ENCODE data around the gene ARHGAP6.

ARHGAP6 gene

DNA sequence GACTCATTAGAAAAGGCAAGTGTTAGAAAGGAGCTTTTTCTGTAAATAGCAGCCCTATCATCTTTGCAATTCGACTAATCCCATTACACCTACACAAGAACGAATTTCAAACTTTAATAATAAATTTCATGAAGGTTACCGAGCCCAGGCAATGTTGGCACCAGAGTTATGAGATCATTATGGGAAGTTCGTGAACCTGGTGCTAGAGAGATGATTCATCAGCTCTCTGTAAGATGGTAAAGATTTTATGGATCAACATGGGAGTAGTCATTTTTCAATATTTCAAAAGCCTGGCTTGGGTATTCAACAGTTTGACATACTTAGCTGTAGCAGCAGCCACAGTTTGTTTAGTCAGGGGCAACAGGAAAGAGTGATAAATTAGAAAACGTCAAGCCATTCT is 336.7 kb downstream of the ARHGAP6 start:
- H3K36me3 ChIP-seq (ENCODE audit: insufficient read depth, low read length), result no peaks in the 10 kb centered on the region
- no peak overlapping the region for H3K9ac ChIP-seq (ENCODE audit: insufficient read length)
- no peak overlapping the region for H3K4me3 ChIP-seq
- no peak for TF ChIP-seq POLR2AphosphoS5 (IDR thresholded peaks at IDR 0.05; ENCODE audit: borderline replicate concordance, low read depth, low read length)
- TF ChIP-seq FOXP2 (optimal IDR thresholded peaks at IDR 0.05; ENCODE audit: control extremely low read depth, extremely low read length, insufficient read depth), result no peak
- no peak for TF ChIP-seq EZH2 (IDR thresholded peaks at IDR 0.05)
- no peaks in the 10 kb centered on the region for H3K9me3 ChIP-seq (ENCODE audit: low read depth, low read length)
- H3K27ac ChIP-seq, result no peak overlapping the region
- DNase-seq (ENCODE audit: low read depth, low spot score), result no peak

DNA sequence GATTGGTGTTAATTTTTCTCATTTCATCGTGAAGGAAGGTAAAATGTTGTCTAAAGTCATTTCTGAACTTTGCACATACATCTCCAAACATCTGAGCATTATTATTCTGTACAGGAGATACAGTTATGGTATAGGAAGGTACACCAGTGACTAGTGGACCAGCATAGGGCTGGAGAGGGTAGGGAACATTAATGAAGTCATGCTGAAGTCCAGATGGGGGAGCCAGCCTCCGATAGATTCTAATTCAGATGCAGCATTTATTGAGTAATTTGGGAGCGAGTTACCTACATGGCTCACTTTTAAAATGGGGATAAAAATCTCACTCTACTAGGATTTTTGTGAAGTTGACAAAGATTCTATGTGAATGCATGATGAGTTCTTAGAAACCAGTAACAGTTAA is 337.6 kb downstream of the ARHGAP6 start:
- no peaks in the 10 kb centered on the region for H3K36me3 ChIP-seq (ENCODE audit: insufficient read depth, low read length)
- no peak overlapping the region for H3K4me3 ChIP-seq
- no peak overlapping the region for H3K27ac ChIP-seq
- TF ChIP-seq POLR2AphosphoS5 (IDR thresholded peaks at IDR 0.05; ENCODE audit: borderline replicate concordance, low read depth, low read length) (no peak), FOXP2 (optimal IDR thresholded peaks at IDR 0.05; ENCODE audit: control extremely low read depth, extremely low read length, insufficient read depth) (no peak), EZH2 (IDR thresholded peaks at IDR 0.05) (no peak)
- H3K9ac ChIP-seq (ENCODE audit: insufficient read length), result no peak overlapping the region
- H3K9me3 ChIP-seq (ENCODE audit: low read depth, low read length), result no peaks in the 10 kb centered on the region
- DNase-seq (ENCODE audit: low read depth, low spot score), result no peak

DNA sequence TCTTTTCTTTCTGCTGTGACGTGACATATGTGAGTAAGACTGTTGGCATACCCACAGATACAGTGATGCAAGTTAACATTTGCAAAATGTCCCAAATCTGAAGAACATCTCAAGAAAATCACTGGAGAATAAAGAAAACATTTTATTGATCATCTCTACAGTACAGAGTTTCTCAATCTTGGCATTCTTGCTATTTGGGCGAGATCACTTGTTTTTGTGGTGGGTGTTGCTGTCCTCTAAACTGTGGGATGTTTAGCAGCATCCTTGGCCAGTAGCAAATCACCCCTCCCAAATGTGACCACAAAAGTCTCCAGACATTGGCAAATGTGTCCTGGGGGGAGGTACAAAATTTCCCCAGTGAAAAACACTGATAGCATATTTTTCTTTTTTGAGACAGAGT is 343.7 kb downstream of the ARHGAP6 start:
- Histone ChIP-seq H3K4me3 (no peak overlapping the region), H3K36me3 (ENCODE audit: insufficient read depth, low read length) (no peaks in the 10 kb centered on the region), H3K9ac (ENCODE audit: insufficient read length) (no peak overlapping the region), H3K9me3 (ENCODE audit: low read depth, low read length) (no peaks in the 10 kb centered on the region), H3K27ac (no peak overlapping the region)
- no peak for TF ChIP-seq EZH2 (IDR thresholded peaks at IDR 0.05)
- TF ChIP-seq POLR2AphosphoS5 (IDR thresholded peaks at IDR 0.05; ENCODE audit: borderline replicate concordance, low read depth, low read length), result no peak
- no peak for TF ChIP-seq FOXP2 (optimal IDR thresholded peaks at IDR 0.05; ENCODE audit: control extremely low read depth, extremely low read length, insufficient read depth)
- no peak for DNase-seq (ENCODE audit: low read depth, low spot score)

DNA sequence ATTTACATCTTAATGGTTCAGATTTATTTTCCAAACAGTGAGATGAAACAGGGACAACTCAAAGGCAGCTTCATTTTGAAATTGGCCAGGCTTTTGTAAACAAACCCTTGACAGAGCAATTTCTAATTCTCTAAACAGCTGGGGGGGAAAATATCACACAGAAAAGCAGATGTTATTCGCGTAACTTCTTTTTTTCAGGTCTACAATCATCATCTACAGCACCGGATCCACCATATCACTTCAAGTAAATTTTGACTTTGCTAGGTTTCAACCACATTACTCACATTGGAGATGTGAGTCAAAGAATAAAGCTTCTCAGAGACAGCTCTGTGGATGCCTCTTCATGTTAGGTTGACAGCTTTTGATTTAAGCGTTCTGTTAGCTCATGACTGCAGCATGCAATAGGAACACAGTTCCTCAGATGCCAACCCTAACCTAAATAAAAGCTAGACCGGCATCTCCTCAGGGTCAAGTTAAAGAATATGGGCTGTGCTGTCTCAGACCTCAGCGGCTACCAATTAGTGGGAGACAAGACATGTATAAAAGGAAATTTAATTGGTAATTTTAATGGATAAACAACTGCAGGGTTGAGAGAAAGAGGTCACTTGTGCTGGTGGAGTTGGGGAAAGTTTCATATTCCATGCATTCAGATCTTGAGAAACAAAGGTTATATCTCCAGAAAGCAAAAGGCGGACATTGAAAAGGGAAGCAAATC is 345.8 kb downstream of the ARHGAP6 start:
- DNase-seq (ENCODE audit: low read depth, low spot score), result no peak
- TF ChIP-seq EZH2 (IDR thresholded peaks at IDR 0.05) (no peak), FOXP2 (optimal IDR thresholded peaks at IDR 0.05; ENCODE audit: control extremely low read depth, extremely low read length, insufficient read depth) (no peak), POLR2AphosphoS5 (IDR thresholded peaks at IDR 0.05; ENCODE audit: borderline replicate concordance, low read depth, low read length) (no peak)
- Histone ChIP-seq H3K9me3 (ENCODE audit: low read depth, low read length) (no peaks in the 10 kb centered on the region), H3K36me3 (ENCODE audit: insufficient read depth, low read length) (no peaks in the 10 kb centered on the region), H3K27ac (no peak overlapping the region), H3K9ac (ENCODE audit: insufficient read length) (no peak overlapping the region), H3K4me3 (no peak overlapping the region)

DNA sequence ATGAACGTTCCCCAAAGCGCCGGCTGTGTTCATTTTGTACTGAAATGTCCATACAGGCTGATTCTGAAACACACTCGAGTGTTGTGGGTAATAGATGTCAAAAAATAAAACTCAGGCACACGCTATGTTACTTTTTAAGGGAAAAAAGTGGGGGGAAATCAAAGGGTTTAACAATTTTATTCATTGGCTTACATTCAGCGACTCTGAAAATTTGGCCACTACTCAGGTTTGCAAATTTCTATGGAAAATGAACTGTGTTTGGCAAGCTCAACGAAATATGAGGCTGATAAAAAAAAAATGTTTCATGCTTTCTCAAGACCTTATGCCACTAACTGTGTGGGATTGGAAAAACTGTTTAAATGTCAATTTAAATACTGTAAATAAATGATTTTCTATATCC is 354.0 kb downstream of the ARHGAP6 start:
- no peak for TF ChIP-seq FOXP2 (optimal IDR thresholded peaks at IDR 0.05; ENCODE audit: control extremely low read depth, extremely low read length, insufficient read depth)
- no peak for TF ChIP-seq POLR2AphosphoS5 (IDR thresholded peaks at IDR 0.05; ENCODE audit: borderline replicate concordance, low read depth, low read length)
- TF ChIP-seq EZH2 (IDR thresholded peaks at IDR 0.05), result no peak
- H3K36me3 ChIP-seq (ENCODE audit: insufficient read depth, low read length), result no peaks in the 10 kb centered on the region
- no peaks in the 10 kb centered on the region for H3K9me3 ChIP-seq (ENCODE audit: low read depth, low read length)
- H3K4me3 ChIP-seq, result no peak overlapping the region
- no peak overlapping the region for H3K9ac ChIP-seq (ENCODE audit: insufficient read length)
- no peak overlapping the region for H3K27ac ChIP-seq
- DNase-seq (ENCODE audit: low read depth, low spot score), result no peak

DNA sequence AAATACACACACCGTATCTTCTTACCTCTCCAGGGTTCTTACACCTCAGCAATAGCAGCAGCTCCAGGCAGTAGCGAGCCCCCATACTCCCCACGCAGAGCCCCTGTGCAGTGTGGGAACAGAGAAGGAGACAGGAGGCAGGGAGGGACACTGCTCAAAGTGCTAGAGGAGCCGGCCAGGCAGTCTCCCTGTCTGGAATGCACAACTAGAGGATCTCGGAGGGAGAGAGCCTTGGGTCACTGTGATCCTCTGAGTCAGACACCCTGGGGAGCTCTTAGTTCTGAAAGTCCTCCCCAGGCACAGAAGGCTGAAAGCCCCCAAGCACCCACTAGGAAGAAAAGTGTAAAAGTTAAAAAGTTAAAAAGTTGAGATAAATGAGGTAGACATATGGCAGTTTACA is 356.5 kb downstream of the ARHGAP6 start:
- DNase-seq (ENCODE audit: low read depth, low spot score), result no peak
- Histone ChIP-seq H3K9me3 (ENCODE audit: low read depth, low read length) (no peaks in the 10 kb centered on the region), H3K36me3 (ENCODE audit: insufficient read depth, low read length) (no peaks in the 10 kb centered on the region), H3K27ac (no peak overlapping the region), H3K9ac (ENCODE audit: insufficient read length) (no peak overlapping the region), H3K4me3 (no peak overlapping the region)
- no peak for TF ChIP-seq POLR2AphosphoS5 (IDR thresholded peaks at IDR 0.05; ENCODE audit: borderline replicate concordance, low read depth, low read length)
- no peak for TF ChIP-seq EZH2 (IDR thresholded peaks at IDR 0.05)
- no peak for TF ChIP-seq FOXP2 (optimal IDR thresholded peaks at IDR 0.05; ENCODE audit: control extremely low read depth, extremely low read length, insufficient read depth)

DNA sequence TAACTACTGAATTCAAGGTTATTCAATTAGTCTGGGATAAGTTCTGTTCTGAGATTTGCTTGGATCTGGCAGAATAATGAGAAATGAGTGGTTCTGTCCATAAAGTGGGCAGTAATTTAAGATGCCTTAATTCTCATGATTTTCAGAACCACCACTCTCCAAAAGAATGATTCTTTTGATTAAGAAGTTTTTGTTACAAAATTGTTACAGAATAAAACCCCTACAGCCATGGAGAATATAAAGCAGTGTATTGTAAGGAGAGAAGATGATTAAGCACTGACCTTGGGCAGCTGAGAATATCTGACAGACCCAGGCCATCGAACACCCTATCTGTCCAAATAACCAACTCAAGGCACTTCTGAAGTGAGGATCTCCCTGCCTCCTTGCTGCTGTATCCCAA is 360.1 kb downstream of the ARHGAP6 start:
- no peak for DNase-seq (ENCODE audit: low read depth, low spot score)
- Histone ChIP-seq H3K9me3 (ENCODE audit: low read depth, low read length) (no peaks in the 10 kb centered on the region), H3K36me3 (ENCODE audit: insufficient read depth, low read length) (no peaks in the 10 kb centered on the region), H3K4me3 (no peak overlapping the region), H3K9ac (ENCODE audit: insufficient read length) (no peak overlapping the region), H3K27ac (no peak overlapping the region)
- TF ChIP-seq EZH2 (IDR thresholded peaks at IDR 0.05) (no peak), FOXP2 (optimal IDR thresholded peaks at IDR 0.05; ENCODE audit: control extremely low read depth, extremely low read length, insufficient read depth) (no peak), POLR2AphosphoS5 (IDR thresholded peaks at IDR 0.05; ENCODE audit: borderline replicate concordance, low read depth, low read length) (no peak)

DNA sequence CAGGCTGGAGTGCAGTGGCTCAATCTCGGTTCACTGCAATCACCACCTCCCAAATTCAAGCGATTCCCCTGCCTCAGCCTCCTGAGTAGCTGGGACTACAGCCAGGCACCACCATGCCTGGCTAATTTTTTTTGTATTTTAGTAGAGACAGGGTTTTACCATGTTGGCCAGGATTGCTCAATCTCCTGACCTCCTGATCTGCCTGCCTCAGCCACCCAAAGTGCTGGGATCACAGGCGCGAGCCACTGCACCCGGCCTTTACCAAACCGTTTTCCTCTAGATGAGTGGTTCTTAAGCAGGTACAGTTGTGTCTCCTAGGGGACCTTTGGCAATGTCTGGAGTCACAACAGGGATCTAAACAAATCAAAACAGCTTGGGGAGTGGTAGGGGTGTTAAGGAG is 360.9 kb downstream of the ARHGAP6 start:
- H3K9ac ChIP-seq (ENCODE audit: insufficient read length), result no peak overlapping the region
- H3K36me3 ChIP-seq (ENCODE audit: insufficient read depth, low read length), result no peaks in the 10 kb centered on the region
- TF ChIP-seq FOXP2 (optimal IDR thresholded peaks at IDR 0.05; ENCODE audit: control extremely low read depth, extremely low read length, insufficient read depth) (no peak), POLR2AphosphoS5 (IDR thresholded peaks at IDR 0.05; ENCODE audit: borderline replicate concordance, low read depth, low read length) (no peak), EZH2 (IDR thresholded peaks at IDR 0.05) (no peak)
- H3K27ac ChIP-seq, result no peak overlapping the region
- H3K4me3 ChIP-seq, result no peak overlapping the region
- DNase-seq (ENCODE audit: low read depth, low spot score), result no peak
- H3K9me3 ChIP-seq (ENCODE audit: low read depth, low read length), result no peaks in the 10 kb centered on the region

DNA sequence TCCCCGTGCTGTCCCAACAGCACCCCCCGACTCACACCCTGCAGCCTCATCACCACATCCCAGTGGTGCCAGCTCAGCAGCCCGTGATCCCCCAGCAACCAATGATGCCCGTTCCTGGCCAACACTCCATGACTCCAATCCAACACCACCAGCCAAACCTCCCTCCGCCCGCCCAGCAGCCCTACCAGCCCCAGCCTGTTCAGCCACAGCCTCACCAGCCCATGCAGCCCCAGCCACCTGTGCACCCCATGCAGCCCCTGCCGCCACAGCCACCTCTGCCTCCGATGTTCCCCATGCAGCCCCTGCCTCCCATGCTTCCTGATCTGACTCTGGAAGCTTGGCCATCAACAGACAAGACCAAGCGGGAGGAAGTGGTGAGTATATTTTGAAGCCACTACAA is 367.1 kb downstream of the ARHGAP6 start:
- no peak overlapping the region for H3K27ac ChIP-seq
- no peaks in the 10 kb centered on the region for H3K36me3 ChIP-seq (ENCODE audit: insufficient read depth, low read length)
- DNase-seq (ENCODE audit: low read depth, low spot score), result no peak
- TF ChIP-seq FOXP2 (optimal IDR thresholded peaks at IDR 0.05; ENCODE audit: control extremely low read depth, extremely low read length, insufficient read depth), result no peak
- no peak overlapping the region for H3K9ac ChIP-seq (ENCODE audit: insufficient read length)
- H3K9me3 ChIP-seq (ENCODE audit: low read depth, low read length), result no peaks in the 10 kb centered on the region
- no peak overlapping the region for H3K4me3 ChIP-seq

Measured in SK-N-MC (cell line).